WTC11 (cell line): ENCODE data around the gene CMKLR1.

ENCODE experiments used
- CREB1 ChIP-seq: sonication (generic); formaldehyde crosslinking; IDR thresholded peaks from 2 replicates; pipeline ENCODE4 v1.8.0; 2023; ENCODE audit warnings: mild to moderate bottlenecking, missing genetic modification reagents
- CTCF ChIP-seq: fragments of 200-600 bp; IDR thresholded peaks from 2 replicates; pipeline ENCODE4 v1.8.0; 2022; ENCODE audit warnings: antibody characterized with exemption
- KAT7 ChIP-seq: sonication (generic); formaldehyde crosslinking; IDR thresholded peaks from 2 replicates; pipeline ENCODE4 v1.8.1; 2023; ENCODE audit warnings: missing genetic modification reagents, mild to moderate bottlenecking, borderline replicate concordance
- RELA ChIP-seq: sonication (generic); formaldehyde crosslinking; IDR thresholded peaks from 2 replicates; pipeline ENCODE4 v1.8.1; 2022; ENCODE audit warnings: missing genetic modification reagents, mild to moderate bottlenecking, borderline replicate concordance
- TCF7 ChIP-seq: sonication (generic); formaldehyde crosslinking; IDR thresholded peaks from 2 replicates; pipeline ENCODE4 v1.8.0; 2022; ENCODE audit warnings: mild to moderate bottlenecking, low read depth, missing genetic modification reagents, moderate library complexity
- ZNF232 ChIP-seq: sonication (generic); formaldehyde crosslinking; IDR thresholded peaks from 2 replicates; pipeline ENCODE4 v1.8.0; 2022; ENCODE audit warnings: mild to moderate bottlenecking, missing genetic modification reagents
- TF ChIP-seq, protein P1 (sequence below): sonication (generic); formaldehyde crosslinking; IDR thresholded peaks from 2 replicates; pipeline ENCODE4 v1.8.1; 2022; ENCODE audit warnings: mild to moderate bottlenecking, missing genetic modification reagents, moderate library complexity, borderline replicate concordance

GRCh38 chr12:108348842-108349241, 9.7 kb upstream of the CMKLR1 start:
- TF ChIP-seq CTCF: no peak
- TF ChIP-seq RELA: no peak
- TF ChIP-seq, protein P1, sequence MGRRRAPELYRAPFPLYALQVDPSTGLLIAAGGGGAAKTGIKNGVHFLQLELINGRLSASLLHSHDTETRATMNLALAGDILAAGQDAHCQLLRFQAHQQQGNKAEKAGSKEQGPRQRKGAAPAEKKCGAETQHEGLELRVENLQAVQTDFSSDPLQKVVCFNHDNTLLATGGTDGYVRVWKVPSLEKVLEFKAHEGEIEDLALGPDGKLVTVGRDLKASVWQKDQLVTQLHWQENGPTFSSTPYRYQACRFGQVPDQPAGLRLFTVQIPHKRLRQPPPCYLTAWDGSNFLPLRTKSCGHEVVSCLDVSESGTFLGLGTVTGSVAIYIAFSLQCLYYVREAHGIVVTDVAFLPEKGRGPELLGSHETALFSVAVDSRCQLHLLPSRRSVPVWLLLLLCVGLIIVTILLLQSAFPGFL (CRISPR knock-in tag): no peak
- no peak for TF ChIP-seq KAT7 (CRISPR knock-in tag)
- TF ChIP-seq TCF7: no peak
- no peak for TF ChIP-seq CREB1
- TF ChIP-seq ZNF232 (CRISPR knock-in tag): no peak
